Measurements from ENCODE around the gene ERFL. TPM values are rescaled to one million over a fixed set of nuclear protein-coding genes. Genes with fewer than 3 reads are reported as not detected.

ERFL gene
- total RNA-seq, 4 donors from 2014 or later: 0.27 to 1.9 (median 0.95) TPM

DNA sequence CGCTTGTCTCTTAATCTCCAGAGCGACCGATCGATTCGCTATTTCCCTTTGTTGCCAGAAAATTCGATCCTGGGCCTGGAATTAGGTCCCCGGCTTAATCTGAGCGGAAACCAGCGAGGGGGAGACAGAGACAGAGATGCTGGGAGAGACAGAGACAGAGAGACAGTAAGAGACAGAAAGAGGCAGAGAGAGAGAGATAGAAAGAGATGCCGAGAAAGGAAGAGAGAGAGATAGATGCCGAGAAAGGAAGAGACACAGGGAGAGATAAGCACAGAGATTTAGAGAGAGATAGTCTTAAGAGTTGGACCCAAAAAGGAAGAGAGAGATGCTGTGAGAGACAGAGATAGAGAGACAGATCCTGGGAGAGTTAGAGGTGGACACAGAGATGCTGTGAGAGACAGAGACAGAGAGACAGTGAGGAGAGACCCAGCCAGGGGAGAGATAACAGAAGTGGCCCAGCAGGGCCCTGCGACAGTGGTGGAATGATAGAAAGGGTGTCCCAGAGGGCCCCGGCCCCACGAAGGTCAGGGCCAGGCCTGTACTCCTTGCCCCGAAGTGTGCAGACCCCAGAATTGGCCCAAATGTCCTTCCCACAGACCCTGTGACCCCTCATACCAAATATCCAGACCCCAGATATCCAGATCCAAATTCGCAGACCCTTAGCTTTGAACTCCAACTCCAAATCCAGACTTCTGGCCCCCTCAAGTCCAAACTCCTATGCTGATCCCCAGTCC is 1.3 kb downstream of the ERFL start:
- in situ Hi-C loops (cut with MboI; ENCODE audit: low pct_ligation_motif_present in 1 of 4, low pct_unique_long_range_greater_than_20kb in 1 of 4, low sequenced_read_pairs in 3 of 4): no loop called here
- WGBS, 2 donors (ENCODE audit: low coverage in 1 of 2): 76 to 82% methylated on average over 6 to 16 of the region's 16 CpGs
- Histone ChIP-seq H3K27me3 (peaks cover 93% of the 10 kb centered on the region), H3K36me3 (no peaks in the 10 kb centered on the region), H3K4me1 (peaks cover 0 to 22% (median 17%) of the 10 kb centered on the region in 4 donors), H3K9me3 (no peaks in the 10 kb centered on the region), H3K4me3 (no peak overlapping the region), H3K27ac (no peak overlapping the region)
- intact Hi-C loops (cut with DNase I; ENCODE audit: low total_unique reads): no loop called here
- TF ChIP-seq POLR2A (IDR thresholded peaks at IDR 0.05): no peak
- no peak for TF ChIP-seq EP300 (IDR thresholded peaks at IDR 0.05; ENCODE audit: low read depth)
- TF ChIP-seq, protein P1, sequence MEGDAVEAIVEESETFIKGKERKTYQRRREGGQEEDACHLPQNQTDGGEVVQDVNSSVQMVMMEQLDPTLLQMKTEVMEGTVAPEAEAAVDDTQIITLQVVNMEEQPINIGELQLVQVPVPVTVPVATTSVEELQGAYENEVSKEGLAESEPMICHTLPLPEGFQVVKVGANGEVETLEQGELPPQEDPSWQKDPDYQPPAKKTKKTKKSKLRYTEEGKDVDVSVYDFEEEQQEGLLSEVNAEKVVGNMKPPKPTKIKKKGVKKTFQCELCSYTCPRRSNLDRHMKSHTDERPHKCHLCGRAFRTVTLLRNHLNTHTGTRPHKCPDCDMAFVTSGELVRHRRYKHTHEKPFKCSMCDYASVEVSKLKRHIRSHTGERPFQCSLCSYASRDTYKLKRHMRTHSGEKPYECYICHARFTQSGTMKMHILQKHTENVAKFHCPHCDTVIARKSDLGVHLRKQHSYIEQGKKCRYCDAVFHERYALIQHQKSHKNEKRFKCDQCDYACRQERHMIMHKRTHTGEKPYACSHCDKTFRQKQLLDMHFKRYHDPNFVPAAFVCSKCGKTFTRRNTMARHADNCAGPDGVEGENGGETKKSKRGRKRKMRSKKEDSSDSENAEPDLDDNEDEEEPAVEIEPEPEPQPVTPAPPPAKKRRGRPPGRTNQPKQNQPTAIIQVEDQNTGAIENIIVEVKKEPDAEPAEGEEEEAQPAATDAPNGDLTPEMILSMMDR (IDR thresholded peaks at IDR 0.05): no peak
- no peak for TF ChIP-seq POLR2AphosphoS5 (IDR thresholded peaks at IDR 0.05)
- DNase-seq: no peak

DNA sequence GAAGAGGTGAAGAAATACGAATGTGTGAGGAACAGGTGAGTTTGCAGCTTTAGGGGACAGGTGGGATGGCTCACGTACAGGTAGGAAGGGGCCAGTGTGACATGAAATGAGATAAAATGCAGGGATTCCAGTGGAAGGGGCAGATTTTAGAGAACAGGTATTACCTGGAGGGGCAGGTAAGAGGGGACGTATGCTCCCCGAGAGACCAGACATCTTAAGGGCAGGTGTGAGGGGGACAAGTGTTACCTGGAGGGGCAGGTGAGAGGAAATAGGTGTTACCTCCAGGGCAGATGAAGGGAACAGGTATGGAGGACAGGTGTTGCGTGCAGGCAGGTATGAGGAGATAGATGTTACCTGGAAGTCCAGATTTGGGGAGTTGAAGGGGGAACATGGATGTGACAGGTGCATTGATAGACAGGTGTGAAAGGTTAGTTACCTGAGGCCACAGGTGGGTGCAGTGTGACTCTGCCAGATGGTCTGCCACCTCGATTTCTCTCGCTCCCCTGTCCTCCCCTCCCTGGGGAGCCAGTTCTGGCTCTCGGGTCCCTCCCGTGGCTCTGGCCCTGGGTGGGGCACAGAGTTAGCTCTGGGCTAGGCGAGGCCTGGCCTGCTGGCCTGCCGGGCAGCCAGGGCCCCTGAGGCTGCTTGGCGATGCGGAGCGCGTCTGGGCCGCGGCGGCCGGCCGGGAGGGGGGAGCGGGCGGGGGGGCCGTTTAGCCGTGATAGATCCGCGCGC is 2.1 kb downstream of the ERFL start:
- Histone ChIP-seq H3K36me3 (no peaks in the 10 kb centered on the region), H3K27me3 (peaks cover 93% of the 10 kb centered on the region), H3K9me3 (no peaks in the 10 kb centered on the region), H3K27ac (no peak overlapping the region), H3K4me3 (no peak overlapping the region), H3K4me1 (peaks cover 0 to 22% (median 17%) of the 10 kb centered on the region in 4 donors)
- DNase-seq: no peak
- WGBS, 2 donors (ENCODE audit: low coverage in 1 of 2): 48 to 50% methylated on average over 5 to 27 of the region's 27 CpGs
- intact Hi-C loops (cut with DNase I; ENCODE audit: low total_unique reads): no loop called here
- in situ Hi-C loops (cut with MboI; ENCODE audit: low pct_ligation_motif_present in 1 of 4, low pct_unique_long_range_greater_than_20kb in 1 of 4, low sequenced_read_pairs in 3 of 4): no loop called here
- TF ChIP-seq, protein P1 (IDR thresholded peaks at IDR 0.05): no peak
- TF ChIP-seq POLR2AphosphoS5 (IDR thresholded peaks at IDR 0.05) (no peak), EP300 (IDR thresholded peaks at IDR 0.05; ENCODE audit: low read depth) (no peak), POLR2A (IDR thresholded peaks at IDR 0.05) (no peak)

DNA sequence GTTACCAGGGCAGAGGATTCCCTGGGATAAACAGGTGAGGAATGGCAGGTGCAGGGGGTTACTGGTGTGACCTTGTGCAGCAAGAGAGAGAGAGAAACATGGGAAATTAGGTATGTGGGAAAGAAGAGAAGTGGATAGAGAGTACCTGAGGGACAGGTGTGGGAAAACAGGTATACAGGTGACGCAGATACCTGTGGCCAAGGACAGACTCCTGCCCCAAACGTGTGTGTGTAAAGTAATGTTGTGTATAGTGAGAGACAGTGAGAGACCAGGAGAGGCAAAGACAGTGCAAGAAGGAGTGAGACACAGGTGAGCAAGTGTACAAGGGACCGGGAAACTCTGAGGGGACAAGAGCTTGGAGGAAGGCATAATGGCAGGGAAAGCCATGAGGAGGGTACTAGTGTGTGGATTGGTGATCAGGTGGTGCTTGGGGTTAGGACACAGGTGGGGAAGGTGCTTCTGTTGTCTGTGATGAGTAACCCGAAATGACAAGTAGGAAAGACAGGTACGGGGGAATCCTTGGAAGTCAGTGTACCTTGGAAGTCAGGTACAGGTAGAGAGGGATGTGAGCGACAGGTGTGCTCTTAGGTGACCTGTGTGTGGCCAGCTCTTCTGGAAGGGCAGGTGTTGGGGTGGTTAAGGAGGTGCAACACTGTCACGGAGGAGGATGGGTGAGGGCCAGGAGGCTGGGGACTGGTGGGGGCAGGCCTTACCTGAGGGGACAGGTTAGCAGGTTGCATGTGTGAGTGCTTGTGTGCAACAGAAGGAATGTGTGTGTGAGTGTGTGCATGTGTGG is 2.8 kb downstream of the ERFL start:
- Histone ChIP-seq H3K27ac (no peak overlapping the region), H3K9me3 (no peaks in the 10 kb centered on the region), H3K27me3 (peaks cover 93% of the 10 kb centered on the region), H3K36me3 (no peaks in the 10 kb centered on the region), H3K4me1 (peaks cover 0 to 22% (median 17%) of the 10 kb centered on the region in 4 donors), H3K4me3 (no peak overlapping the region)
- 63 to 68% methylated on average over 5 to 7 of the region's 7 CpGs for WGBS, 2 donors (ENCODE audit: low coverage in 1 of 2)
- TF ChIP-seq EP300 (IDR thresholded peaks at IDR 0.05; ENCODE audit: low read depth) (no peak), POLR2A (IDR thresholded peaks at IDR 0.05) (no peak), POLR2AphosphoS5 (IDR thresholded peaks at IDR 0.05) (no peak)
- TF ChIP-seq, protein P1 (IDR thresholded peaks at IDR 0.05): no peak
- intact Hi-C loops (cut with DNase I; ENCODE audit: low total_unique reads): no loop called here
- in situ Hi-C loops (cut with MboI; ENCODE audit: low pct_ligation_motif_present in 1 of 4, low pct_unique_long_range_greater_than_20kb in 1 of 4, low sequenced_read_pairs in 3 of 4): no loop called here
- no peak for DNase-seq

All from transverse colon (tissue), 4 donors.